GM12878 (cell line): ENCODE measurements around the gene CHCHD6. TPM values are rescaled to one million over a fixed set of nuclear protein-coding genes. Genes with fewer than 3 reads are reported as not detected.

ENCODE experiments used
- ATAC-seq: fragments of 200-7000 bp; cut with Tn5 transposase; 3 replicates; pipeline ENCODE4 v1.9.1; 2020; ENCODE audit warnings: mild to moderate bottlenecking, moderate library complexity
- BruUV-seq: library from RNA; stranded (reverse); fragments of 400-500 nt; replicated peaks from 2 replicates; lab custom pipeline; 2021; lab: Mats Ljungman, UMichigan
- CTCF ChIA-PET: fragments of 300-600 bp; sonication (Branson Sonifier 250); formaldehyde crosslinking; extraction: SDS; loops from one replicate; lab custom pipeline; 2021; ENCODE audit warnings: inconsistent platforms; lab: Yijun Ruan, JAX
- POLR2A ChIA-PET: fragments of 350-600 bp; formaldehyde crosslinking; extraction: SDS; loops from one replicate; lab custom pipeline; 2021; ENCODE audit warnings: inconsistent platforms; lab: Charles Lee
- RAD21 ChIA-PET: fragments of 300-600 bp; sonication (Branson Sonifier 250); formaldehyde crosslinking; loops from one replicate; lab custom pipeline; 2023; ENCODE audit warnings: antibody characterized with exemption; ENCODE audit not compliant: unreplicated experiment; lab: Charles Lee
- SMC1A ChIA-PET: fragments of 300-600 bp; sonication (Branson Sonifier 250); formaldehyde crosslinking; loops from one replicate; lab custom pipeline; 2023; ENCODE audit not compliant: unreplicated experiment, uncharacterized antibody; lab: Charles Lee
- DNase-seq: peaks from one replicate; pipeline ENCODE4 v3.0.0-alpha.2; 2011; ENCODE audit warnings: low read depth, low spot score
- FAIRE-seq: peaks from 3 replicates; lab custom pipeline; 2011; peaks lifted over from hg19 to GRCh38; lab: Jason Lieb, UNC
- H2AFZ ChIP-seq: 2 replicates; pipeline ENCODE4 v1.6.0; 2011; ENCODE audit warnings: low read depth, low read length, control low read depth; ENCODE audit not compliant: control insufficient read depth
- H3K27ac ChIP-seq: 2 replicates; pipeline ENCODE4 v1.5.1; 2011; ENCODE audit warnings: control low read depth; ENCODE audit not compliant: control insufficient read depth, insufficient read depth
- H3K27me3 ChIP-seq, 2 experiments: replicated peaks in 1 of 2; 2 replicates each; pipeline versions ENCODE4 v1.6.0 to v1.6.1; 2011; ENCODE audit warnings: low read length in 1 of 2; ENCODE audit not compliant: control insufficient read depth in 2 of 2, insufficient read depth in 2 of 2
- H3K36me3 ChIP-seq, 2 experiments: 2 replicates each; pipeline ENCODE4 v1.5.1; 2011; ENCODE audit warnings: low read length in 1 of 2; ENCODE audit not compliant: control insufficient read depth in 2 of 2, insufficient read depth in 2 of 2
- H3K4me1 ChIP-seq: 2 replicates; pipeline ENCODE4 v1.6.1; 2011; ENCODE audit warnings: mild to moderate bottlenecking, low read length, moderate library complexity, mixed read lengths; ENCODE audit not compliant: control insufficient read depth, insufficient read depth
- H3K4me2 ChIP-seq: 2 replicates; pipeline ENCODE4 v1.6.0; 2011; ENCODE audit warnings: control low read depth; ENCODE audit not compliant: control insufficient read depth, insufficient read depth
- H3K4me3 ChIP-seq: fragments of 200-600 bp; sonication (generic); 2 replicates; pipeline ENCODE4 v1.5.1; 2016
- H3K79me2 ChIP-seq: 2 replicates; pipeline ENCODE4 v1.6.0; 2011; ENCODE audit warnings: low read length; ENCODE audit not compliant: control insufficient read depth, insufficient read depth
- H3K9ac ChIP-seq: 2 replicates; pipeline ENCODE4 v1.8.0; 2011; ENCODE audit warnings: low read length, control low read depth, mixed read lengths; ENCODE audit not compliant: control insufficient read depth, insufficient read depth
- H3K9me3 ChIP-seq: replicated peaks from 3 replicates; pipeline ENCODE4 v1.5.1; 2011; ENCODE audit warnings: mild to moderate bottlenecking, low read length; ENCODE audit not compliant: control insufficient read depth, insufficient read depth
- H4K20me1 ChIP-seq: 2 replicates; pipeline ENCODE4 v1.6.0; 2011; ENCODE audit not compliant: control insufficient read depth, insufficient read depth
- CEBPB ChIP-seq, 2 experiments: fragments of 150-350 bp in 1 of 2; IDR thresholded peaks; 2 replicates each; pipeline ENCODE4 v1.6.1; 2012 to 2014; ENCODE audit warnings: low read depth in 2 of 2, low read length in 2 of 2, borderline replicate concordance in 1 of 2, inconsistent platforms in 1 of 2
- ESRRA ChIP-seq: IDR thresholded peaks from 2 replicates; pipeline ENCODE4 v1.6.1; 2012; ENCODE audit warnings: mild to moderate bottlenecking, low read length, improper control_type of control experiment
- PML ChIP-seq: IDR thresholded peaks from 2 replicates; pipeline ENCODE4 v1.6.1; 2012; ENCODE audit warnings: low read length, inconsistent platforms
- RUNX3 ChIP-seq: IDR thresholded peaks from 2 replicates; pipeline ENCODE4 v1.6.1; 2012; ENCODE audit warnings: low read length, inconsistent platforms
- YY1 ChIP-seq: IDR thresholded peaks from 2 replicates; pipeline ENCODE4 v1.6.1; 2011; ENCODE audit warnings: low read depth, mild to moderate bottlenecking, low read length
- ZNF622 ChIP-seq: fragments of 450-650 bp; IDR thresholded peaks from 2 replicates; pipeline ENCODE4 v1.6.1; 2017; ENCODE audit warnings: mild to moderate bottlenecking, inconsistent platforms
- WGBS: methylation state at CpG from one replicate; pipeline ENCODE4 v1.1.6; 2016; ENCODE audit warnings: low lambda C conversion rate; ENCODE audit not compliant: insufficient replicate concordance, insufficient coverage; ENCODE audit errors: missing lambda C conversion rate; 5-methylcytosine and 5-hydroxymethylcytosine counted together
- in situ Hi-C: fragments of 300-500 bp; cut with MboI; formaldehyde crosslinking; loops from 9 replicates; pipeline ENCODE4 v1.14.3; 2018; ENCODE audit warnings: mixed read lengths
- intact Hi-C: fragments of 100-400 bp; cut with micrococcal nuclease; formaldehyde crosslinking; loops from one replicate; pipeline ENCODE4 v1.14.2; 2022; ENCODE audit not compliant: unreplicated experiment
- polyA plus RNA-seq, 11 experiments: library from polyadenylated mRNA; depleted of rRNA in 4 of 11; unstranded in 6 of 11; stranded (reverse) in 5 of 11; fragments of >200 nt; fragmentation: Nextera tagmentation in 4 of 11; fragmentation: Illumina TruSeq in 1 of 11; extraction: Ambion mirVana in 4 of 11; extraction: Trizol in 1 of 11; gene quantifications; 1 replicate in 1 of 11; 2 replicates in 10 of 11; pipeline versions ENCODE4 v1.2.1 to v1.2.3, GENCODE V29; 2011 to 2016; ENCODE audit warnings: inconsistent platforms in 2 of 11, missing spikeins in 2 of 11, low read depth in 1 of 11
- total RNA-seq, 4 experiments: library from RNA; depleted of rRNA in 3 of 4; stranded (reverse); fragments of >200 nt in 3 of 4; fragmentation: Illumina TruSeq in 1 of 4; extraction: Trizol in 1 of 4; gene quantifications; 2 replicates each; pipeline versions ENCODE4 v1.2.1 to v1.2.3, GENCODE V29; 2013 to 2021
- TF ChIP-seq, protein P1 (sequence below), 3 experiments: IDR thresholded peaks in 2 of 3; conservative IDR thresholded peaks in 1 of 3; 2 replicates each; pipeline ENCODE4 v1.5.1; 2011; ENCODE audit warnings: low read depth in 3 of 3, low read length in 3 of 3, mild to moderate bottlenecking in 3 of 3, control low read depth in 2 of 3, moderate library complexity in 2 of 3, inconsistent platforms in 1 of 3, mixed read lengths in 1 of 3; ENCODE audit not compliant: control insufficient read depth in 2 of 3, insufficient read depth in 1 of 3; ENCODE audit errors: extremely low read depth in 1 of 3
- TF ChIP-seq, protein P2 (sequence below): fragments of 150-350 bp; IDR thresholded peaks from 2 replicates; pipeline ENCODE4 v1.6.1; 2014; ENCODE audit warnings: mild to moderate bottlenecking, low read depth, low read length
- TF ChIP-seq, protein P3 (sequence below): fragments of 450-650 bp; formaldehyde crosslinking; IDR thresholded peaks from 2 replicates; pipeline ENCODE4 v1.4.0; 2020; ENCODE audit warnings: mild to moderate bottlenecking, moderate library complexity
- TF ChIP-seq, protein P4 (sequence below): fragments of 450-650 bp; IDR thresholded peaks from 2 replicates; pipeline ENCODE4 v1.6.1; 2016; ENCODE audit warnings: mild to moderate bottlenecking
- TF ChIP-seq, protein P5 (sequence below): IDR thresholded peaks from 2 replicates; pipeline ENCODE4 v1.6.1; 2011; ENCODE audit warnings: low read depth, mild to moderate bottlenecking, low read length, moderate library complexity, borderline replicate concordance; ENCODE audit errors: extremely low read depth

The CHCHD6 gene
- total and polyA plus RNA-seq, 10 of the 15 experiments (the other 5 are each of a cell fraction or from before 2014, with no cell fraction given) = 2.7 to 16.7 (median 12.3) TPM

DNA sequence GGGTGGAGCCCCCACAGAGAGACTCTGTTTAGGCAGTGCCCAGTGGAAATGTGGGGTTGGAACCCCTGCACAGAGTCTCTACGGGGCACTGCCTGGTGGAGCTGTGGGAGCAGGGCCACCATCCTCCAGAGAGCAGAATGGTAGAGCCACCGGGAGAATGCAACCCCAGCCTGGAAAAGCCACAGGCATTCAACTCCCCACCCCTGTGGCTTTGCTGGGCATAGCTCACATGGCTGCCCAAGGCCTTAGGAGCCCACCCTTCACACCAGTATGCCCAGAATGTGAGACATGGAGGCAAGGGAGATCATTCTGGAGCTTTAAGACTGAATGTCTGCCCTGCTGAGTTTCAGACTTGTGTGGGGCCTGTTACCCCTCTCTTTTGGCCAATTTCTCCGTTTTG is 19.0 kb upstream of the CHCHD6 start (continued):
- TF ChIP-seq, protein P1, sequence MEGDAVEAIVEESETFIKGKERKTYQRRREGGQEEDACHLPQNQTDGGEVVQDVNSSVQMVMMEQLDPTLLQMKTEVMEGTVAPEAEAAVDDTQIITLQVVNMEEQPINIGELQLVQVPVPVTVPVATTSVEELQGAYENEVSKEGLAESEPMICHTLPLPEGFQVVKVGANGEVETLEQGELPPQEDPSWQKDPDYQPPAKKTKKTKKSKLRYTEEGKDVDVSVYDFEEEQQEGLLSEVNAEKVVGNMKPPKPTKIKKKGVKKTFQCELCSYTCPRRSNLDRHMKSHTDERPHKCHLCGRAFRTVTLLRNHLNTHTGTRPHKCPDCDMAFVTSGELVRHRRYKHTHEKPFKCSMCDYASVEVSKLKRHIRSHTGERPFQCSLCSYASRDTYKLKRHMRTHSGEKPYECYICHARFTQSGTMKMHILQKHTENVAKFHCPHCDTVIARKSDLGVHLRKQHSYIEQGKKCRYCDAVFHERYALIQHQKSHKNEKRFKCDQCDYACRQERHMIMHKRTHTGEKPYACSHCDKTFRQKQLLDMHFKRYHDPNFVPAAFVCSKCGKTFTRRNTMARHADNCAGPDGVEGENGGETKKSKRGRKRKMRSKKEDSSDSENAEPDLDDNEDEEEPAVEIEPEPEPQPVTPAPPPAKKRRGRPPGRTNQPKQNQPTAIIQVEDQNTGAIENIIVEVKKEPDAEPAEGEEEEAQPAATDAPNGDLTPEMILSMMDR (IDR thresholded peaks at IDR 0.05 in 2 of 3, conservative IDR thresholded peaks at IDR 0.05 in 1 of 3; ENCODE audit: control insufficient read depth in 2 of 3, extremely low read depth in 1 of 3, insufficient read depth in 1 of 3, low read depth in 3 of 3, low read length in 3 of 3) = no peak
- TF ChIP-seq ZNF622 (no peak), RUNX3 (no peak)

DNA sequence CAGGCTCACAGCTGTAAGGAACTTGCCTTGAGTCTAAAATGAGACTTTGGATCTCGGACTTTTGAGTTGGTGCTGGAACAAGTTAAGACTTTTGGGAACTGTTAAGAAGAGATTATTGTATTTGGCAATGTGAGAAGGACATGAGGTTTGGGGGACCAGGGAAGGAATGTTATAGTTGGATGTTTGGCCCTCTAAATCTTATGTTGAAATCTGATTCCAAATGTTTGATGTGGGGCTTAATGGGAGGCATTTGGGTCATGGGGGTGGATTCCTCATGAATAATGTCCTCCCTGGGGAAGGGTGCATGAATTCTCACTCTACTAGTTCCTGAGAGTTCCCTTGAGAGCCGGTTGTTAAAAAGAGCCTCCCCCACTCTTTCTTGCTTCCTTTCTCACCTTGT is 18.5 kb upstream of the CHCHD6 start:
- in situ Hi-C loops = no loop called here
- POLR2A ChIA-PET = no interaction called here
- 20% methylated on average over 2 of the region's 2 CpGs for WGBS

More for the DNA sequence above, 18.5 kb upstream of the CHCHD6 start:
- Histone ChIP-seq H4K20me1 (no peaks in the 10 kb centered on the region), H3K27me3 (peaks cover 0 to 1% of the 10 kb centered on the region in 2 experiments; a peak in 1 of 4 replicates), H2AFZ (no peak overlapping the region), H3K36me3 (no peaks in the 10 kb centered on the region), H3K27ac (no peak overlapping the region), H3K79me2 (no peaks in the 10 kb centered on the region), H3K4me3 (no peak overlapping the region), H3K9ac (no peak overlapping the region), H3K4me2 (no peak overlapping the region), H3K9me3 (no peaks in the 10 kb centered on the region), H3K4me1 (no peaks in the 10 kb centered on the region)
- BruUV-seq = no TSS peak
- RAD21 ChIA-PET = interaction anchor here (0.6 kb wide), 1 partner anchor 540 kb away, joined by 3 read pairs; no protein-coding TSS in a partner anchor
- intact Hi-C loops = no loop called here
- DNase-seq = no peak
- no peak for TF ChIP-seq YY1
- no peak for TF ChIP-seq ESRRA
- TF ChIP-seq, protein P2, sequence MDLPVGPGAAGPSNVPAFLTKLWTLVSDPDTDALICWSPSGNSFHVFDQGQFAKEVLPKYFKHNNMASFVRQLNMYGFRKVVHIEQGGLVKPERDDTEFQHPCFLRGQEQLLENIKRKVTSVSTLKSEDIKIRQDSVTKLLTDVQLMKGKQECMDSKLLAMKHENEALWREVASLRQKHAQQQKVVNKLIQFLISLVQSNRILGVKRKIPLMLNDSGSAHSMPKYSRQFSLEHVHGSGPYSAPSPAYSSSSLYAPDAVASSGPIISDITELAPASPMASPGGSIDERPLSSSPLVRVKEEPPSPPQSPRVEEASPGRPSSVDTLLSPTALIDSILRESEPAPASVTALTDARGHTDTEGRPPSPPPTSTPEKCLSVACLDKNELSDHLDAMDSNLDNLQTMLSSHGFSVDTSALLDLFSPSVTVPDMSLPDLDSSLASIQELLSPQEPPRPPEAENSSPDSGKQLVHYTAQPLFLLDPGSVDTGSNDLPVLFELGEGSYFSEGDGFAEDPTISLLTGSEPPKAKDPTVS = no peak
- TF ChIP-seq, protein P3, sequence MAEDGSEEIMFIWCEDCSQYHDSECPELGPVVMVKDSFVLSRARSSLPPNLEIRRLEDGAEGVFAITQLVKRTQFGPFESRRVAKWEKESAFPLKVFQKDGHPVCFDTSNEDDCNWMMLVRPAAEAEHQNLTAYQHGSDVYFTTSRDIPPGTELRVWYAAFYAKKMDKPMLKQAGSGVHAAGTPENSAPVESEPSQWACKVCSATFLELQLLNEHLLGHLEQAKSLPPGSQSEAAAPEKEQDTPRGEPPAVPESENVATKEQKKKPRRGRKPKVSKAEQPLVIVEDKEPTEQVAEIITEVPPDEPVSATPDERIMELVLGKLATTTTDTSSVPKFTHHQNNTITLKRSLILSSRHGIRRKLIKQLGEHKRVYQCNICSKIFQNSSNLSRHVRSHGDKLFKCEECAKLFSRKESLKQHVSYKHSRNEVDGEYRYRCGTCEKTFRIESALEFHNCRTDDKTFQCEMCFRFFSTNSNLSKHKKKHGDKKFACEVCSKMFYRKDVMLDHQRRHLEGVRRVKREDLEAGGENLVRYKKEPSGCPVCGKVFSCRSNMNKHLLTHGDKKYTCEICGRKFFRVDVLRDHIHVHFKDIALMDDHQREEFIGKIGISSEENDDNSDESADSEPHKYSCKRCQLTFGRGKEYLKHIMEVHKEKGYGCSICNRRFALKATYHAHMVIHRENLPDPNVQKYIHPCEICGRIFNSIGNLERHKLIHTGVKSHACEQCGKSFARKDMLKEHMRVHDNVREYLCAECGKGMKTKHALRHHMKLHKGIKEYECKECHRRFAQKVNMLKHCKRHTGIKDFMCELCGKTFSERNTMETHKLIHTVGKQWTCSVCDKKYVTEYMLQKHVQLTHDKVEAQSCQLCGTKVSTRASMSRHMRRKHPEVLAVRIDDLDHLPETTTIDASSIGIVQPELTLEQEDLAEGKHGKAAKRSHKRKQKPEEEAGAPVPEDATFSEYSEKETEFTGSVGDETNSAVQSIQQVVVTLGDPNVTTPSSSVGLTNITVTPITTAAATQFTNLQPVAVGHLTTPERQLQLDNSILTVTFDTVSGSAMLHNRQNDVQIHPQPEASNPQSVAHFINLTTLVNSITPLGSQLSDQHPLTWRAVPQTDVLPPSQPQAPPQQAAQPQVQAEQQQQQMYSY (CRISPR knock-in tag) = no peak
- TF ChIP-seq, protein P4, sequence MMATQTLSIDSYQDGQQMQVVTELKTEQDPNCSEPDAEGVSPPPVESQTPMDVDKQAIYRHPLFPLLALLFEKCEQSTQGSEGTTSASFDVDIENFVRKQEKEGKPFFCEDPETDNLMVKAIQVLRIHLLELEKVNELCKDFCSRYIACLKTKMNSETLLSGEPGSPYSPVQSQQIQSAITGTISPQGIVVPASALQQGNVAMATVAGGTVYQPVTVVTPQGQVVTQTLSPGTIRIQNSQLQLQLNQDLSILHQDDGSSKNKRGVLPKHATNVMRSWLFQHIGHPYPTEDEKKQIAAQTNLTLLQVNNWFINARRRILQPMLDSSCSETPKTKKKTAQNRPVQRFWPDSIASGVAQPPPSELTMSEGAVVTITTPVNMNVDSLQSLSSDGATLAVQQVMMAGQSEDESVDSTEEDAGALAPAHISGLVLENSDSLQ = no peak
- TF ChIP-seq PML = no peak
- TF ChIP-seq CEBPB (IDR thresholded peaks at IDR 0.05; ENCODE audit: borderline replicate concordance in 1 of 2, low read depth in 2 of 2, low read length in 2 of 2) = no peak
- TF ChIP-seq, protein P5, sequence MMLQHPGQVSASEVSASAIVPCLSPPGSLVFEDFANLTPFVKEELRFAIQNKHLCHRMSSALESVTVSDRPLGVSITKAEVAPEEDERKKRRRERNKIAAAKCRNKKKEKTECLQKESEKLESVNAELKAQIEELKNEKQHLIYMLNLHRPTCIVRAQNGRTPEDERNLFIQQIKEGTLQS = no peak
- CTCF ChIA-PET = no interaction called here
- SMC1A ChIA-PET = no interaction called here
- ATAC-seq = no peak
- FAIRE-seq = no peak
